ENCODE measurements around the gene TOP1.

- TF ChIP-seq EZH2 (IDR thresholded peaks at IDR 0.05) (no peak), CTCF (IDR thresholded peaks at IDR 0.05) (no peak)
Observed at GRCh38 chr20:41089555-41089954, 60.9 kb downstream of the TOP1 start.

Measured in neural progenitor cell (in vitro differentiated cells).